ENCODE results near the gene SNX17.

Gene SNX17

GRCh38 chr2:27381577-27382181 lies 11.3 kb downstream of the SNX17 start:
- Histone ChIP-seq H3F3A (ENCODE audit: insufficient read depth, low read length) (0 out of 2 replicates have a peak, but pooled peaks cover 2% of the 10 kb centered on the region), H3K27ac (ENCODE audit: low read depth, low read length, poor library complexity, severe bottlenecking) (peak overlapping the region; percentile 77), H3K27me3 (ENCODE audit: insufficient read depth, low read length) (no peaks in the 10 kb centered on the region), H2AFZ (ENCODE audit: low read length) (no peak overlapping the region), H3K4me2 (ENCODE audit: low read length) (no peak overlapping the region), H4K20me1 (ENCODE audit: insufficient read depth, low read length) (no peaks in the 10 kb centered on the region), H3K9me2 (ENCODE audit: low read depth, low read length) (no peaks in the 10 kb centered on the region), H3K9ac (ENCODE audit: low read length) (no peak overlapping the region; the same call in 1 of the 2 replicates), H3K9me3 (ENCODE audit: low read length) (no peaks in the 10 kb centered on the region), H3K36me3 (ENCODE audit: insufficient read depth, low read length) (peaks cover 88% of the 10 kb centered on the region), H3K4me3 (ENCODE audit: low read depth, low read length, poor library complexity, severe bottlenecking) (no peak overlapping the region), H3K79me2 (ENCODE audit: insufficient read depth, low read length) (no peaks in the 10 kb centered on the region), H3K4me1 (ENCODE audit: insufficient read depth, low read length, severe bottlenecking) (peaks cover 25% of the 10 kb centered on the region)
- TF ChIP-seq EZH2 (IDR thresholded peaks at IDR 0.05; ENCODE audit: borderline replicate concordance, low read length) = no peak
- no peak for TF ChIP-seq CTCF (IDR thresholded peaks at IDR 0.05; ENCODE audit: low read length)

GRCh38 chr2:27390822-27391679 lies 20.6 kb downstream of the SNX17 start:
- Histone ChIP-seq H3K27me3 (ENCODE audit: insufficient read depth, low read length) (no peaks in the 10 kb centered on the region), H4K20me1 (ENCODE audit: insufficient read depth, low read length) (no peaks in the 10 kb centered on the region), H2AFZ (ENCODE audit: low read length) (no peak overlapping the region), H3K9me3 (ENCODE audit: low read length) (no peaks in the 10 kb centered on the region), H3K9me2 (ENCODE audit: low read depth, low read length) (no peaks in the 10 kb centered on the region), H3K4me1 (ENCODE audit: insufficient read depth, low read length, severe bottlenecking) (no peaks in the 10 kb centered on the region), H3K36me3 (ENCODE audit: insufficient read depth, low read length) (peaks cover 33% of the 10 kb centered on the region), H3K4me3 (ENCODE audit: low read depth, low read length, poor library complexity, severe bottlenecking) (no peak overlapping the region), H3K27ac (ENCODE audit: low read depth, low read length, poor library complexity, severe bottlenecking) (no peak overlapping the region), H3K9ac (ENCODE audit: low read length) (no peak overlapping the region), H3K4me2 (ENCODE audit: low read length) (no peak overlapping the region), H3K79me2 (ENCODE audit: insufficient read depth, low read length) (peaks cover 64% of the 10 kb centered on the region), H3F3A (ENCODE audit: insufficient read depth, low read length) (no peaks in the 10 kb centered on the region)
- no peak for TF ChIP-seq EZH2 (IDR thresholded peaks at IDR 0.05; ENCODE audit: borderline replicate concordance, low read length)
- TF ChIP-seq CTCF (IDR thresholded peaks at IDR 0.05; ENCODE audit: low read length) = no peak

GRCh38 chr2:27393225-27393624 lies 22.8 kb downstream of the SNX17 start:
- Histone ChIP-seq H3K79me2 (ENCODE audit: insufficient read depth, low read length) (peaks cover 86% of the 10 kb centered on the region), H3K9me2 (ENCODE audit: low read depth, low read length) (no peaks in the 10 kb centered on the region), H3K4me1 (ENCODE audit: insufficient read depth, low read length, severe bottlenecking) (no peaks in the 10 kb centered on the region), H2AFZ (ENCODE audit: low read length) (no peak overlapping the region), H3K4me2 (ENCODE audit: low read length) (no peak overlapping the region), H3K27me3 (ENCODE audit: insufficient read depth, low read length) (no peaks in the 10 kb centered on the region), H3K27ac (ENCODE audit: low read depth, low read length, poor library complexity, severe bottlenecking) (no peak overlapping the region), H3K9ac (ENCODE audit: low read length) (no peak overlapping the region), H3F3A (ENCODE audit: insufficient read depth, low read length) (no peaks in the 10 kb centered on the region), H4K20me1 (ENCODE audit: insufficient read depth, low read length) (no peaks in the 10 kb centered on the region), H3K4me3 (ENCODE audit: low read depth, low read length, poor library complexity, severe bottlenecking) (no peak overlapping the region), H3K36me3 (ENCODE audit: insufficient read depth, low read length) (peaks cover 31% of the 10 kb centered on the region), H3K9me3 (ENCODE audit: low read length) (no peaks in the 10 kb centered on the region)
- TF ChIP-seq CTCF (IDR thresholded peaks at IDR 0.05; ENCODE audit: low read length) (no peak), EZH2 (IDR thresholded peaks at IDR 0.05; ENCODE audit: borderline replicate concordance, low read length) (no peak)
